Measurements from ENCODE around the gene GNAS.
"Not testable (repeated sequence)": the region's sequence is repeated elsewhere in the genome, so short reads cannot be mapped to it uniquely, and the experiment has no call there.

GNAS gene

DNA sequence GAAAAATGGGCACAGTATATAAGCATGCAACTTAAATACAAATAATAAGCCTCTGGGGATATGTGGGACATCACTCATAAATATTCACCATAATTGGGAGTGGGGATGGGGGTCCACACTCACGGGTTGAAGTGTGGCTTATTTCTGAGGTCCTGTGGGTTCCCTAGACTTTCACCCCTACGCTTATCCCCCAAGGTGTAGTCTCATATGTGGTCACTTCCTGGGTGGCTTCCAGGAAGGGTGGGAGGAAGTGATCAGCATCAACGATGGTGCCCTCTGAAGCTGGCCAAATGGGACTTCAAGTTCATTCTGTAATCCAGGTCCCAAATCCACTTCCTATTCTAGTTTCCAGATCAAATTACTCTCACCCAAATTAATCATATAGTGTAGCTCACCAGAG is 59.5 kb downstream of the GNAS start:
- in situ Hi-C loops (cut with HindIII; ENCODE audit: low sequenced_read_pairs) = no loop called here

DNA sequence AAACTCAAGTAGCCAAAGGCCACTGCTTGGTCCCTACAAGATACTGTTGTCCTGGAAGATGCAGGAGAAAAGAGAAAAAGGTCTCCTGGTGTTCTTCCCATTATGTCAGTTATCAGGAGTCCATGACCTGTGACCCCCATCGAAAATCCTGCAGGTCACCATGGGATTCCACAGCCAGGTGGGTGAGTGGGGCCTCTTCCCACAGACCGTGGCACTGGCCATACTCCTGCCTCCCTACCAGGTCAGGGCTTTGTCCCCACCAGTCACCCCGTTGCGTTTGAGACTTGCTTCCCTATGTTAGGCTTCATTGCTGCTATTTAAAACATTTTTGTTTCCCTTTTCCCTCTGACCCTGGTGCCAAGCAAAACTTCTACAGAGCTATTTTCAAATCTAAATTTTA is 60.6 kb downstream of the GNAS start:
- in situ Hi-C loops (cut with HindIII; ENCODE audit: low sequenced_read_pairs) = no loop called here

GRCh38 chr20:58918621-58919020 is 66.1 kb downstream of the GNAS start:
- in situ Hi-C loops (cut with HindIII; ENCODE audit: low sequenced_read_pairs) = no loop called here

- in situ Hi-C loops (cut with HindIII; ENCODE audit: low sequenced_read_pairs) = no loop called here
Observed at GRCh38 chr20:58921564-58921963, 69.0 kb downstream of the GNAS start.

GRCh38 chr20:58922036-58922435 is 69.5 kb downstream of the GNAS start:
- in situ Hi-C loops (cut with HindIII; ENCODE audit: low sequenced_read_pairs) = no loop called here

DNA sequence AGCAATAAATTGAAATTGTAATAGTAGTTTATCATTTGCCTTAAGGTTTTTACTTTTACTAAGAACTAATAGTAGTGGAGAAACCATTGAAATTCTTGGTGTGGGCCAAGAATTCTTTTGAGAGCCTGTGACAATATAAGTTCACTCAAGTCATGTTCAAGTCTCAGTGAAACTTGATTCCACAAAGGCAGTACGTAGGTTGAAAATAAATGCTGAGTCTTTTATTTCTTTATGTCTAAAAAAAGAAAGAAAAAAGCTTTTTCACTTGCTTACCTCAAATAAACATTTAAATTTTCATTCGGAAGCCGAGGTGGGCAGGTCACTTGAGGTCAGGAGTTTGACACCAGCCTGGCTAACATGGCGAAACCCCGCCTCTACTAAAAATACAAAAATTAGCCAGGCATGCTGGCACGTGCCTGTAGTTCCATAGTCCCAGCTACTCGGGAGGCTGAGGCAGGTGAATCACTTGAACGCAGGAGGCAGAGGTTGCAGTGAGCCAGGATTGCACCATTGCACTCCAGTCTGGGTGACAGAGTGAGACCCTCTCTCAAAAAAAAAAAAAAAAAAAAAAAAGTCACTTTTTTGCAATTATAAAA is 70.7 kb downstream of the GNAS start:
- in situ Hi-C loops (cut with HindIII; ENCODE audit: low sequenced_read_pairs) = no loop called here

GRCh38 chr20:58926802-58927489 is 74.4 kb downstream of the GNAS start:
- in situ Hi-C loops (cut with HindIII; ENCODE audit: low sequenced_read_pairs) = no loop called here

DNA sequence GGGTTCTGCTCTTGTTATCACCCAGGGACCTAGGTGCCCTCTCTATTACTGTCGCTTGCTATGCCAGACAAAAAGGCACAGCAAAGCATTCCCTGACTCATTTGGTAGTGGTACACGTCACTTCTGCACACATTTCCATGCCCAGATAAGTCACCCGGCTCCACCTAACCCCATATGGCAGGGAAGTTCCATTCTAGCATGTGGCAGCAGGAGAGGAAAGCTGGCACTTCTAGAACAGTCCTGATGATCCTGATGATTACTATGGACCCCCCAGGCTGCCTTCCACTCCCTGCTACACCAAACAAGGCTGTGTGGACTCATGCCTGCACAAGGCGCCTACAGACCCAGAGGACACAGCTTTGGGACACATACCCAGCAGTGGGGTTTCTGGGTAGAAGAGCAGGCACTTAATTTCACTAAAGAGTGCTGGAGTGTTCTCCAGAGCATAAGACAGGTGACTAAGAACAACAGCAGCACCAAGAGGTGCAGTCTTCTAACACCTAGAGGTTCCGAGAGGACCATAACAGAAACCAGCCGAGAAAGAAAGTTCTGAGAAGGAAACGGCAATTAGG is 75.1 kb downstream of the GNAS start:
- in situ Hi-C loops (cut with HindIII; ENCODE audit: low sequenced_read_pairs) = no loop called here

GRCh38 chr20:58930496-58930895 is 78.0 kb downstream of the GNAS start:
- in situ Hi-C loops (cut with HindIII; ENCODE audit: low sequenced_read_pairs) = no loop called here

- in situ Hi-C loops (cut with HindIII; ENCODE audit: low sequenced_read_pairs) = no loop called here
Observed at GRCh38 chr20:58932170-58932569, 79.7 kb downstream of the GNAS start.

DNA sequence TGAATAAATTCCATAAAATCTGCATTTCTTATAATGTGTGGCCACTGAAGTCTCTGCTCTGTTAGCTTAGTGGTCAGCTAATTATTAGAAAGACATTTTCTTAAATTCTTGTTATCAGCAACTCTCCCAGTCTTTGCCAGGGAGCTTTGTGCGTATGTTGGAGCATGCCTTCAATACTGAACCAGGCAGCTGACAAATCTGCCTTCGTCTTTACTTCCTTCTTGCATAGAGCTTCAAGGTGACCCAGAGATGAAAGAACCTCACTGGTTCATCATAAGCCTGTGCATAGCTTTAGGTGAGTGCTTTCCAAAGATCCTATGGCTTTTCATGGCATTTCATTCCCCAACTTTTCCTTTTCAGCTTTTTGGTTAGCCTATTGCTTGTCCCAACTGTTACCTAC is 85.6 kb downstream of the GNAS start:
- in situ Hi-C loops (cut with HindIII; ENCODE audit: low sequenced_read_pairs) = no loop called here

- in situ Hi-C loops (cut with HindIII; ENCODE audit: low sequenced_read_pairs) = no loop called here
Observed at GRCh38 chr20:58938541-58938940, 86.0 kb downstream of the GNAS start.

DNA sequence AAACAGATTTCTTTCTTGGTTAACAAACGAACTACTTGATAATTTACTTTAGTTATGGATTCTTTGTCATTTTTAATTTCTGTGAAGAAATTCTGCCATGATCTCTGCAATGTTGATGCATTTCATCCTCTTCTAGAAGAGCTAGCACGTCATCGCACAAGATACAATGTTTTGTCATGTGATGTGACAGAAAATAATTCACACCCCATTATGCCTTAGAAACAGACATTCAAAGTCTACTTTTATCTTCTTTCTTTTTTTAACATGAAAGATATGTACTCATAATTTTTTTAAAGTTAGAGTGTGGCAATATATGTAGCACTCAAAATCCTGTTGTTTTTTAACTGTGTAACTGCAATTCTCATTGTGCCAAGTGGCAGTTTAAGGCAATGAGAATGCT is 89.0 kb downstream of the GNAS start:
- in situ Hi-C loops (cut with HindIII; ENCODE audit: low sequenced_read_pairs) = loop anchor here (5.0 kb wide), 1 partner anchor 66 kb away; the partner anchor contains the start of gene CTSZ

DNA sequence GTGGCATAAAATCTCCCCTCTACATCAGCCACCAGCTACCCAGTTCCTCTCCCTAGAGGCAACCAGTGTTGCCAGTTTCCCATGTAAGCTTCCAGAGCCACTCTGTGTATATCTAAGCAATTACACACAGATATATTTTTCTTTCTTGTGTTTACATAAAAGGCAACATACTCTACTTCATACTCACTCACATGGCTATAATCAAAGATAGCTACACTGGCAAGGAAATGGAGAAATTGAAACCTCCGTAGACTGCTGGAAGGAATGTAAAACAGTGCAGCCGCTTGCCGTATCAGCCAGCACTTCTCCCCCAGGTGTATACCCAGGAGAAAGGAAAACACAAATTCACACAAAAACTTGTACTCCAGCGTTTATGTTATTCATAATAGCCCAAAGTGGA is 90.0 kb downstream of the GNAS start:
- in situ Hi-C loops (cut with HindIII; ENCODE audit: low sequenced_read_pairs) = loop anchor here (5.0 kb wide), 1 partner anchor 65 kb away; the partner anchor contains the start of gene CTSZ

GRCh38 chr20:58944610-58945009 is 92.1 kb downstream of the GNAS start:
- in situ Hi-C loops (cut with HindIII; ENCODE audit: low sequenced_read_pairs) = loop anchor here (5.0 kb wide), 1 partner anchor 63 kb away; the partner anchor contains the start of gene CTSZ

GRCh38 chr20:58945965-58946631 is 93.6 kb downstream of the GNAS start:
- in situ Hi-C loops (cut with HindIII; ENCODE audit: low sequenced_read_pairs) = no loop called here

- in situ Hi-C loops (cut with HindIII; ENCODE audit: low sequenced_read_pairs) = not testable (repeated sequence)
Observed at GRCh38 chr20:58947797-58948388, 95.4 kb downstream of the GNAS start.

GRCh38 chr20:58950603-58951002 is 98.1 kb downstream of the GNAS start:
- in situ Hi-C loops (cut with HindIII; ENCODE audit: low sequenced_read_pairs) = no loop called here

- in situ Hi-C loops (cut with HindIII; ENCODE audit: low sequenced_read_pairs) = no loop called here
Observed at GRCh38 chr20:58953050-58953449, 100.5 kb downstream of the GNAS start.

DNA sequence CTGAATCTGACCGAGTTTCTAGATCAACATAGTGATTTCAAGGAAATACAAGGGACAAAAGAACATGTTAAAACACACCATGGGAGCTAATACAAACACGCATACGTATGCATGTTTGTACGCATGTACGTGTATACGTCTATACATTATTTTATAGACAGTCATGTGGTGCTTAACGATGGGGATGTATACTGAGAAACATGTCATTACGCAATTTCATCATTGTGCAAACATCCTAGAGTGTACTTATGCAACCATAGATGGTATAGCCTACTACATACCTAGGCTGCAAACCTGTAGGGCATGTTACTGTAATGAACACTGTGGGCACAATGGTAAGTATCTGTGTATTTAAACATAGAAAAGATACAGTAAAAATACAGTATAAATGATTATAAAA is 103.6 kb downstream of the GNAS start:
- in situ Hi-C loops (cut with HindIII; ENCODE audit: low sequenced_read_pairs) = no loop called here

DNA sequence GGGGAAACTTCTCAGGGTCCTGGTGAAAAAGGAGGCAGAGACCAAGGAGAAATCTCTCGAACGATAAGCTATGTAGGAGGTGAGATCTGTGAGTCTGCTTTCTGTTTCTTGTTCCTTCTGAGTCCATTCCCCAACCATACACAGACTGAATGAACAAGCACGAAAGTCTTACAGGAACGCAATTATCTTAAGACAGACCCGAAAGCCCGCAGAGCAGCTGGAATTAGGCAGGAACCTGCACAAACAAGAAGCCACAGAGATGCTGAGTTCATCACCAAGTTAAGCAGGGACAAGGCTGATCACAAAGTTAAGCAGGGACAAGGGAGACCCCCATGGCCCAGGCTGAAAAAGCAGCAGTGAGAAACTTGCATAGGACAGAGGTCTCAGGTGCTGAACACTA is 107.1 kb downstream of the GNAS start:
- in situ Hi-C loops (cut with HindIII; ENCODE audit: low sequenced_read_pairs) = no loop called here

All from DLD1 (cell line).